H1 (cell line): Measurements from ENCODE around the gene TRAF3IP1. TPM values are rescaled to one million over a fixed set of nuclear protein-coding genes. Genes with fewer than 3 reads are reported as not detected.

Source experiments
- CTCF ChIA-PET: fragments of 300-600 bp; sonication (Branson Sonifier 250); formaldehyde crosslinking; loops from one replicate; lab custom pipeline; 2021; ENCODE audit not compliant: partially characterized antibody; lab: Charles Lee
- POLR2A ChIA-PET: fragments of 300-600 bp; sonication (Branson Sonifier 250); formaldehyde crosslinking; loops from one replicate; lab custom pipeline; 2021; ENCODE audit warnings: inconsistent platforms; ENCODE audit not compliant: partially characterized antibody; lab: Charles Lee
- DNase-seq, 2 experiments: peaks; one replicate each; pipeline versions ENCODE4 v3.0.0 to v3.0.0-alpha.2; 2010 to 2022; ENCODE audit warnings: low spot score in 2 of 2, low read depth in 1 of 2, mixed read lengths in 1 of 2
- FAIRE-seq: peaks from 2 replicates; lab custom pipeline; 2011; peaks lifted over from hg19 to GRCh38; lab: Jason Lieb, UNC
- H2AFZ ChIP-seq: 2 replicates; pipeline ENCODE4 v1.8.1; 2012; ENCODE audit warnings: low read length, inconsistent platforms
- H2AK5ac ChIP-seq: 2 replicates; pipeline ENCODE4 v1.6.1; 2013; ENCODE audit warnings: low read depth, low read length
- H2BK120ac ChIP-seq: replicated peaks from 2 replicates; pipeline ENCODE3; 2013; ENCODE audit warnings: low read depth, low read length, inconsistent platforms
- H2BK12ac ChIP-seq: 2 replicates; pipeline ENCODE4 v1.6.1; 2013; ENCODE audit warnings: low read depth, low read length
- H2BK15ac ChIP-seq: 2 replicates; pipeline ENCODE4 v1.6.1; 2013; ENCODE audit warnings: low read length
- H2BK20ac ChIP-seq: 2 replicates; pipeline ENCODE4 v1.6.1; 2013; ENCODE audit warnings: low read length
- H2BK5ac ChIP-seq: 2 replicates; pipeline ENCODE4 v1.6.1; 2013; ENCODE audit warnings: low read depth, low read length
- H3K14ac ChIP-seq: 2 replicates; pipeline ENCODE4 v1.6.1; 2013; ENCODE audit warnings: inconsistent platforms; ENCODE audit not compliant: insufficient read length
- H3K18ac ChIP-seq: 2 replicates; pipeline ENCODE4 v1.6.1; 2013; ENCODE audit warnings: low read length; ENCODE audit errors: extremely low read depth
- H3K23ac ChIP-seq: 2 replicates; pipeline ENCODE4 v1.6.1; 2013; ENCODE audit warnings: inconsistent platforms; ENCODE audit not compliant: insufficient read length
- H3K23me2 ChIP-seq: 2 replicates; pipeline ENCODE4 v1.6.1; 2013; ENCODE audit warnings: low read depth, low read length
- H3K27ac ChIP-seq: 2 replicates; pipeline ENCODE4 v1.6.1; 2011; ENCODE audit warnings: low read depth, low read length, inconsistent platforms
- H3K27me3 ChIP-seq, 4 experiments: replicated peaks in 1 of 4; 1 replicate in 1 of 4; 2 replicates in 3 of 4; pipeline versions ENCODE4 v1.6.1 to v1.8.1; 2011 to 2013; ENCODE audit warnings: low read length in 3 of 4, mild to moderate bottlenecking in 3 of 4, inconsistent platforms in 2 of 4, mixed read lengths in 2 of 4, moderate library complexity in 1 of 4; ENCODE audit not compliant: control insufficient read depth in 3 of 4, insufficient read depth in 3 of 4; ENCODE audit errors: extremely low read depth in 1 of 4
- H3K36me3 ChIP-seq, 4 experiments: 2 replicates each; pipeline versions ENCODE4 v1.6.1 to v1.8.1; 2011 to 2013; ENCODE audit warnings: mild to moderate bottlenecking in 4 of 4, low read length in 3 of 4, moderate library complexity in 2 of 4, control low read depth in 1 of 4, inconsistent platforms in 1 of 4; ENCODE audit not compliant: insufficient read depth in 4 of 4, control insufficient read depth in 2 of 4
- H3K4ac ChIP-seq: replicated peaks from 2 replicates; pipeline ENCODE3; 2013; ENCODE audit warnings: low read length, low read depth, mixed read lengths, inconsistent platforms; ENCODE audit not compliant: insufficient read length
- H3K4me1 ChIP-seq, 4 experiments: replicated peaks in 1 of 4; 1 replicate in 1 of 4; 2 replicates in 3 of 4; pipeline versions ENCODE4 v1.6.1 to v1.8.1; 2011 to 2013; ENCODE audit warnings: low read length in 3 of 4, inconsistent platforms in 2 of 4, mixed read lengths in 1 of 4; ENCODE audit not compliant: insufficient read depth in 4 of 4, control insufficient read depth in 3 of 4
- H3K4me2 ChIP-seq, 2 experiments: 2 replicates each; pipeline versions ENCODE4 v1.6.1 to v1.8.1; 2011 to 2013; ENCODE audit warnings: low read depth in 2 of 2, low read length in 2 of 2, control low read depth in 1 of 2, inconsistent platforms in 1 of 2, mild to moderate bottlenecking in 1 of 2; ENCODE audit not compliant: insufficient read depth in 1 of 2
- H3K4me3 ChIP-seq, 4 experiments: fragments of 200-600, 300-600 bp in 1 of 4; sonication (generic), shearing (Covaris generic), sonication (Bioruptor Twin) in 1 of 4; 2 replicates each; pipeline versions ENCODE4 v1.5.1 to v1.8.1; 2011 to 2016; ENCODE audit warnings: low read length in 4 of 4, low read depth in 3 of 4, control low read depth in 2 of 4, inconsistent platforms in 2 of 4, mild to moderate bottlenecking in 2 of 4, mixed read lengths in 1 of 4, moderate library complexity in 1 of 4; ENCODE audit not compliant: insufficient read depth in 2 of 4; ENCODE audit errors: extremely low read depth in 1 of 4
- H3K56ac ChIP-seq: replicated peaks from 2 replicates; pipeline ENCODE3; 2013; ENCODE audit warnings: low read depth, mild to moderate bottlenecking, mixed read lengths, low read length, inconsistent platforms; ENCODE audit not compliant: insufficient read length
- H3K79me1 ChIP-seq: 2 replicates; pipeline ENCODE4 v1.6.1; 2013; ENCODE audit warnings: low read depth, low read length, control low read depth
- H3K79me2 ChIP-seq, 2 experiments: 2 replicates each; pipeline versions ENCODE4 v1.6.1 to v1.8.1; 2012 to 2013; ENCODE audit warnings: low read length in 2 of 2, mild to moderate bottlenecking in 2 of 2, inconsistent platforms in 1 of 2; ENCODE audit not compliant: insufficient read depth in 2 of 2, control insufficient read depth in 1 of 2
- H3K9ac ChIP-seq, 4 experiments: replicated peaks in 1 of 4; 1 replicate in 1 of 4; 2 replicates in 3 of 4; pipeline versions ENCODE4 v1.6.1 to v1.8.1; 2011 to 2013; ENCODE audit warnings: low read depth in 3 of 4, low read length in 3 of 4, control low read depth in 2 of 4, mild to moderate bottlenecking in 2 of 4, moderate library complexity in 2 of 4, inconsistent platforms in 1 of 4; ENCODE audit errors: extremely low read depth in 1 of 4
- H3K9me3 ChIP-seq, 2 experiments: 2 replicates each; pipeline versions ENCODE4 v1.6.1 to v1.8.1; 2012 to 2013; ENCODE audit warnings: mild to moderate bottlenecking in 2 of 2, moderate library complexity in 2 of 2, control low read depth in 1 of 2, inconsistent platforms in 1 of 2, low read depth in 1 of 2, low read length in 1 of 2, mixed read lengths in 1 of 2; ENCODE audit not compliant: insufficient read depth in 2 of 2
- H4K20me1 ChIP-seq, 2 experiments: replicated peaks in 1 of 2; 2 replicates each; pipeline versions ENCODE3 to v1.8.1; 2011 to 2013; ENCODE audit warnings: inconsistent platforms in 2 of 2, low read length in 2 of 2, mild to moderate bottlenecking in 1 of 2; ENCODE audit not compliant: insufficient read depth in 2 of 2, control insufficient read depth in 1 of 2
- H4K5ac ChIP-seq: 2 replicates; pipeline ENCODE4 v1.6.1; 2013; ENCODE audit warnings: low read length, low read depth, mixed read lengths, inconsistent platforms; ENCODE audit not compliant: insufficient read length
- H4K8ac ChIP-seq: 2 replicates; pipeline ENCODE4 v1.8.0; 2013; ENCODE audit warnings: mild to moderate bottlenecking, moderate library complexity, low read length, inconsistent platforms; ENCODE audit not compliant: insufficient read depth; ENCODE audit errors: extremely low read depth
- H4K91ac ChIP-seq: replicated peaks from 2 replicates; pipeline ENCODE3; 2013; ENCODE audit warnings: low read length, mixed read lengths, inconsistent platforms; ENCODE audit not compliant: insufficient read length
- HDAC2 ChIP-seq, 2 experiments: fragments of 300-600 bp in 1 of 2; sonication (generic) in 1 of 2; IDR thresholded peaks; 2 replicates each; pipeline ENCODE4 v1.6.1; 2011 to 2012; ENCODE audit warnings: low read depth in 2 of 2, low read length in 2 of 2, mild to moderate bottlenecking in 2 of 2, moderate library complexity in 2 of 2, borderline replicate concordance in 1 of 2, inconsistent platforms in 1 of 2
- RBBP5 ChIP-seq: IDR thresholded peaks from 2 replicates; pipeline ENCODE4 v1.7.1; 2012; ENCODE audit warnings: low read depth, mild to moderate bottlenecking, inconsistent platforms, low read length, moderate library complexity, borderline replicate concordance
- SAP30 ChIP-seq: fragments of 300-600 bp; sonication (generic); IDR thresholded peaks from 2 replicates; pipeline ENCODE4 v1.7.1; 2012; ENCODE audit warnings: low read length, moderate library complexity, mild to moderate bottlenecking, inconsistent platforms; ENCODE audit not compliant: insufficient read depth, insufficient replicate concordance
- SIN3A ChIP-seq, 2 experiments: IDR thresholded peaks in 1 of 2; conservative IDR thresholded peaks in 1 of 2; 2 replicates each; pipeline ENCODE4 v1.6.1; 2011 to 2012; ENCODE audit warnings: low read length in 2 of 2, improper control_type of control experiment in 1 of 2, low read depth in 1 of 2, mild to moderate bottlenecking in 1 of 2
- WGBS, 2 experiments: shearing (Covaris generic) in 1 of 2; methylation state at CpG; one replicate each; pipeline versions ENCODE4 v1.1.6 to v1.1.7; 2013 to 2015; ENCODE audit warnings: low lambda C conversion rate in 2 of 2, mixed read lengths in 2 of 2, inconsistent platforms in 1 of 2, low coverage in 1 of 2, missing lambda C conversion rate in 1 of 2; ENCODE audit not compliant: insufficient replicate concordance in 2 of 2, insufficient coverage in 1 of 2, insufficient read length in 1 of 2; ENCODE audit errors: extremely low coverage in 1 of 2, missing lambda C conversion rate in 1 of 2; 5-methylcytosine and 5-hydroxymethylcytosine counted together
- polyA plus RNA-seq, 7 experiments: library from polyadenylated mRNA; depleted of rRNA in 3 of 7; stranded (reverse) in 5 of 7; unstranded in 2 of 7; fragments of >200 nt in 5 of 7; fragments of 200-250 nt in 2 of 7; gene quantifications; 1 replicate in 5 of 7; 2 replicates in 1 of 7; 4 replicates in 1 of 7; pipeline versions ENCODE4 v1.2.1 to v1.2.3, GENCODE V29; 2011 to 2013; ENCODE audit warnings: missing spikeins in 2 of 7, mixed read lengths in 2 of 7
- total RNA-seq: library from RNA; stranded (reverse); fragmentation: NEBNext Ultra II Directional; extraction: Animal tissue kit (Norgen Biotek cat#: 25700); gene quantifications from 2 replicates; pipeline ENCODE4 v1.2.1, GENCODE V29; 2021

Gene TRAF3IP1
- total and polyA plus RNA-seq, 2 of the 8 experiments (the other 6 are each of a cell fraction or from before 2014, with no cell fraction given) = 2.3 to 17.5 TPM

- ChIA-PET CTCF (no interaction called here), POLR2A (no interaction called here)
- peaks cover 0 to 4% (median 0%) of the 10 kb centered on the region in 4 experiments; a peak in 3 of 8 replicates for H3K36me3 ChIP-seq
- H2BK15ac ChIP-seq = 0 out of 2 replicates have a peak overlapping the region, but pooled peaks have one; percentile 5
- no peak overlapping the region for H2BK20ac ChIP-seq
- H4K8ac ChIP-seq = no peak overlapping the region; the same call in none of the 2 replicates
- peak overlapping the region; percentile 68 for H3K18ac ChIP-seq
- H2BK120ac ChIP-seq = no peak overlapping the region
- peak overlapping the region; percentile 0 for H4K91ac ChIP-seq
- H3K4ac ChIP-seq = no peak overlapping the region
- FAIRE-seq (no peak), DNase-seq (no peak)
- H3K9me3 ChIP-seq = no peaks in the 10 kb centered on the region
- peak overlapping the region; percentile 86 to 98 for H3K4me2 ChIP-seq
- H3K9ac ChIP-seq = peak overlapping the region in 3 of 4 experiments; percentile 59 to 73 (median 65); a peak in 6 of 7 replicates
- no peak overlapping the region for H3K23ac ChIP-seq
- no peak overlapping the region for H3K14ac ChIP-seq
- no peak overlapping the region for H2AK5ac ChIP-seq
- 6% methylated on average over 17 of the region's 24 CpGs; no CpG with 5 or more reads in 1 of the 2 experiments for WGBS, 2 experiments
- H3K79me1 ChIP-seq = peaks cover 12% of the 10 kb centered on the region
- peak overlapping the region; percentile 14 for H4K5ac ChIP-seq
- H3K4me3 ChIP-seq = peak overlapping the region; percentile 74 to 98 (median 79)
- H3K4me1 ChIP-seq = peaks cover 0 to 18% (median 13%) of the 10 kb centered on the region in 4 experiments; a peak in 5 of 7 replicates
- H3K79me2 ChIP-seq = peaks cover 15 to 38% of the 10 kb centered on the region in 2 experiments
- H2AFZ ChIP-seq = 0 out of 2 replicates have a peak overlapping the region, but pooled peaks have one; percentile 55
- H3K27me3 ChIP-seq = no peaks in the 10 kb centered on the region
- H3K27ac ChIP-seq = peak overlapping the region; percentile 84
- peaks cover 0 to 5% of the 10 kb centered on the region in 2 experiments for H4K20me1 ChIP-seq
- no peak overlapping the region for H3K56ac ChIP-seq
- peaks cover 11% of the 10 kb centered on the region for H3K23me2 ChIP-seq
- H2BK12ac ChIP-seq = no peak overlapping the region
- peak overlapping the region; percentile 27; the same call in 1 of the 2 replicates for H2BK5ac ChIP-seq
- TF ChIP-seq HDAC2 (IDR thresholded peaks at IDR 0.05; ENCODE audit: borderline replicate concordance in 1 of 2, low read depth in 2 of 2, low read length in 2 of 2) (0 out of 4 replicates have a peak, but pooled peaks have one; percentile 49 to 67), SIN3A (conservative IDR thresholded peaks at IDR 0.05 in 1 of 2, IDR thresholded peaks at IDR 0.05 in 1 of 2; ENCODE audit: low read depth in 1 of 2, low read length in 2 of 2) (peak in 1 of 2 experiments; percentile 26; a peak in 1 of 4 replicates), SAP30 (peak; percentile 79), RBBP5 (no peak)
Observed at GRCh38 chr2:238425979-238426567, 105.8 kb downstream of the TRAF3IP1 start.
